Stimulated activated CD4-positive, alpha-beta T cell treated with anti-CD3 and anti-CD28 coated beads, Interleukin-1b, Interleukin-23, amount 100 ng/mL, for 4 hours (primary cell): ENCODE data around the gene NALF2.

Experiments
- DNase-seq, 2 donors: peaks; one replicate each; pipeline ENCODE4 v3.0.0-alpha.2; 2020; ENCODE audit warnings: low read depth in 2 of 2

Gene NALF2

DNA sequence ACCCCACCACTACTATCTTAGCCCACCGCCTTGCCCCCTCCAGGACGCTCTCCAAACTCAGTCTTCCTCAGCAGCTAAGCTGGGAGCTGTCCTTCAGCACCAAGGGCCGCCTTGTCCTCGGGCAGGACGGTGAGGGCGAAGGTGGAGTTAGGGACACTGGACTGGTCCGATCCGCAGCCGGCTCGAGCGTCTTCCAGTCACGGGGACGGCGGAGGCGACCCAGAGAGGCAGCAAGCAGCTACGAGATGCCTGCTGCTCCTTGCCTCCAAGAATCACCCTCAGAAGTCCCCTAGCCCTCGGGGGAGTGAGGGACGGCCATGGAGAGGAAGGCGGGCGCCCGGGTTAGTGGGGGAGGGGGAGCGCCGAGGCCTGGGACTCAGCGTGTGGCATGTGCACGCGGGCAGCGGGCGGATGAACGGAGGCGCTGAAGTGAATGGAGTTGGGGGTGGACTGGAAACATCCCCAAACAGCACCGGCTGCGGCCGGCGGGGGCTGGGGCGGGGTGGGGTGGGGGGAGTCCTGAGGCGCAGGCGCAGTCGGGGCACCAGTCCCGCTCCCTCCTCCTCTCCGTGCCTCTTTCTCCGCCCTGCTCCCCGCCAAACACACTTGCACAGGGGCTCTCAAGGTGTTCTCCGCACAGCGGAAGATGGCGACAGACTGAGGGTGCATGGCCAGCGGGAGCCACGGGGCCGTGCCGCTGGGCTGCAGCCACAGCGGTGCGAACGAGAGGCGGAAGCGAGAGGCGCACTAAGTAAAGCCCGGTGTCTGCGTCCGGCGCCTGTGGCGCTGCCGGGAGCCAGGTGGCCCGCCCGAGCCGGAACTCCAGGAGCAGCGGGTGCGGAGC is at the start of gene NALF2:
Gene NALF2, plus strand, starts transcription at position 545 of the 844 bp plus-strand sequence. CDS start 957 bp downstream, outside the sequence.
- peak in 1 of 2 donors; percentile 32 for DNase-seq

DNA sequence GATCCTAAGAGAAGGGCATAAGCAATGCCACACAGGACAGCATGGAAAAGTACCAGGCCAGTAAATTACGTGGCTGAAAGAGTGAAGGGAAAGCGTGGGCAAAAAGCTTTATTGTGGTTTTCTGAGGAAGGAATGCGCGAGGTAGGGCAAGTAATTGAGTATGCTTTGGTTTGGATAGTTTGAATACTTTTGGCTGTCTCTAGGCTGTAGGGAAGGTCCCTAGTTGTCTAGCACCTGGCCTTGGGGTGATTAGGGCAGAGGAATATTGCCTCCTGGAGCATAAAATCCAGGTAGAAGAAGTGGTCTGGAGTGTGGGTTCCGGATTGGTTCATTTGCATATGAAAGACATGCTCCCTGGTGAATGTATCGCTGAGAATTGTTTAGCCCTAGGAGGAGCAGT is 46.4 kb upstream of the NALF2 start:
- no peak for DNase-seq

DNA sequence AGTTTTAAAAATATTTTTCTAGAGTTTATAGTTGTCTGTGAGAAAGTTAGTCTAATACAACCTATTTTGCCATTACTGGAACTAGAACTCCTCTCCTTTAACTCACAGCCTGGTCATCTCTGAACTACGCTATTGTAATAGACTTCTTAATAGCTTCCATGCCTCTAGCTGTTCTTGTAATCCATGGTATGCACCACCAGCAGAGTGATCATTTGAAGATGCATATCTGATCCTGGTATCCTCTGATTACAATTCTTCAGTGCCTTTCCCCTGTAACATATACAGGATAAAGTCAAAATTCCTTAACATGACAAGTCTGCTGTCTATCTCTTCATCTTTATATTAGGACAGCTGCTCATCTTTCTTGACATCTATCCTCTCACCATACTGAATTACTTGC is 37.6 kb upstream of the NALF2 start:
- no peak for DNase-seq

DNA sequence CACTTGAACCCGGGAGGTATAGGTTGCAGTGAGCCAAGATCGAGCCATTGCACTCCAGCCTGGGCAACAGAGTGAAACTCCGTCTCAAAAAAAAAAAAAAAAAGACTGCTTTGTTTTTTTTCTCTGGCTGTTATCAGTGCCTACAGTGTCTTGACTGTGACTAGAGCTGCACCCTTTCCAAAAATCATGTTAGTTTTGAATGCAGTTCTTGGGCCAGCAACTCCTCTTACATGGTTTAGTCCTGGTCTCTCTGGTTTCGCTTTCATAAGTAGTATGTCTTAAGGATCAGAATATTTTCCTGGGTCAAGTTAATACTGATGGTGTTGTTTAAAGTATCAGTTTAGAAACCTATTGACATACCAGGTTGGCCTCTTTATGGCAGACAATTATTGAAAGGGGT is 34.2 kb upstream of the NALF2 start:
- DNase-seq = no peak

DNA sequence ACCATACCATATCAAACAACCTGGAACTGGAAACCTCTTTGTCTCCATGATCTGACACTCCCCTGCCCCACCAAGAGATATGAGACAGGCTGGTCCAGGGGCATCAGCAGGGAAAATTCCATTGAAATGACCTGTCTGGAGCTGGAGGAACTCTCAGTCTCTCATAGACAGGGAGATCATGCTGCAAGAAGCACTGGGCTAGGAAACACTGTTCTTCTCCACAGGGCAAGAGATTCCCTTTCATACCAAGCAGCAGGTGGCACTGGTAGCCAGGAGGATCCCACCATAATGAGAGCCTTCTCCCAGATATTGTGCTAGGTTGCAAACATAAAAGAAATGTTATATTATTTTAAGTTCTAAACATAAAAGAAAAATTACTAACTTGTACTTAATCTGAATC is 14.5 kb upstream of the NALF2 start:
- no peak for DNase-seq

DNA sequence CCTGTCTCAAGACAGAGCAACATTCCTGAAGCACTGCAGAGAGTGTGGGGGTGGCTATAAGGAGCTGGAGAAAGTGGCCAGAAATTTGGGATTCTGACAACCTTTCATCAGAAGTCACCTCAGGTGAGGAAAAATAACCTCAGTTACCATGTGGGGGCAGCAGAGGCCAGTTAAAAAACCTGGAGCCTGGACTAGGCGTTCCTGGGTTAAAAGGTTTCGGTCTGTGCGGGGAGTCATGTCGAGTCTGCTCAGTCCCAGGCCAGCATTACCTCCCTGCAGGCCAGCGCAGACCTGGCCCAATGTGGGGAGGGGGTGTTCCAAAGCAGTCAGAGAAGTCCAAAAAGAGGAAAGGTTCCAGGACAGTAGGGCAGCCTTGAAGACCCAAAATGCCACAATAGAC is 10.9 kb upstream of the NALF2 start:
- peak in 1 of 2 donors; percentile 6 for DNase-seq

DNA sequence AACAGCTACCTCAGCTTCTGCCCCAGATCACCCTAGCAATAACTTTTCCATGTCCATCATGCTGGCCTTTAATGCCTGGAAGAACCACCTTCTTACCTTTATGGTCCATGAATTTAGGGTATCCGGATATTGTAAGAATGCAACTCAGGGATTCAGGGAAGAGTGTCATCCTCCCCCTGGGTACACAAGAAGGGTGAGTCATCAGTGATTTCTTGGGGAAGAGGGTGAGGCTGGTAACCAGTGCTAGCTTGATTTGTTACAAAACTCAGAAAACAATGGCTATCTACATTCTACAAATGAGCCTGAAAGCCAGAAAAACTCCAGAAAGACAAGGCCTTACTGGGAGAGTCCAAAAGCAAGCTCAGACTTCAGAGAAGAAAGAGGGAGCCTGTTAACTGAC is 10.4 kb upstream of the NALF2 start:
- no peak for DNase-seq

DNA sequence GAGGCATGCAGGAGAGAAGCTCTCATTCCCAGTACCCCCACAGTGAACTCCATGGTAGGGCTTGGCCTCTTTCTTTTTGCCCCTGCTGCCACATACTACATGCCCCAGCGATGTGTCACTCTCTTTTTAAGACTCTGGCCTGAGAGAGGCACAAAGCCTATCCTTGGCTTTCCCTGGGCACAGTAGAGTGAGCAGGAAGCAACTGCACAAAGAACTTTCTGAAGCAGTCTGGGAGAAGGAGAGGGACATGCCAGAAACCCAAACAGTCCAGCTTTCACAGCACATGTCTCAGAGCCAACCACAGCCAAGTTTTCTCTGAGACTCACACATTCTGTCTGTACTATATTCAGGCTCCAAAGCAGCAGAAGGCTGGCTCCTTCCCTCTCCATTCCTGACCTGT is 7.9 kb upstream of the NALF2 start:
- no peak for DNase-seq

DNA sequence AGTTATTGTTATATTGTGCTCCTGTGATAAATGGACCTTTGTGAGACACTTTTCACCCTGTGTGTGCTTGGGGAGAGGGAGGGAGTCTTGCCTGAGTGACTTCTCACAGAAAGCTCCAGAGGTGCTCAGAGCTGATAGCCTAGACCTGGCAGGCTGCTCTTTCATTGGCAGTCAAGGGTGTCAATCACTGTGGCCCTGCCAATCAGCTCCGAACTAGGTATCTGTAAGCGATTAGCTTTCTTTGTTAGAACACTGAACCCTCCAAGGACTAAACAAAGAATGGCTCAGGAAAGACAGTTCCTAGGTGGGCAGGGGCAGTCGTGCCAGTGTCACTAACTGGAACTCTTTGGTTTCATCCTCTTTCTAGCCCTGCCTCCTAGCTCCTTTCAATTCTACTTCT is 2.7 kb upstream of the NALF2 start:
- DNase-seq = no peak

DNA sequence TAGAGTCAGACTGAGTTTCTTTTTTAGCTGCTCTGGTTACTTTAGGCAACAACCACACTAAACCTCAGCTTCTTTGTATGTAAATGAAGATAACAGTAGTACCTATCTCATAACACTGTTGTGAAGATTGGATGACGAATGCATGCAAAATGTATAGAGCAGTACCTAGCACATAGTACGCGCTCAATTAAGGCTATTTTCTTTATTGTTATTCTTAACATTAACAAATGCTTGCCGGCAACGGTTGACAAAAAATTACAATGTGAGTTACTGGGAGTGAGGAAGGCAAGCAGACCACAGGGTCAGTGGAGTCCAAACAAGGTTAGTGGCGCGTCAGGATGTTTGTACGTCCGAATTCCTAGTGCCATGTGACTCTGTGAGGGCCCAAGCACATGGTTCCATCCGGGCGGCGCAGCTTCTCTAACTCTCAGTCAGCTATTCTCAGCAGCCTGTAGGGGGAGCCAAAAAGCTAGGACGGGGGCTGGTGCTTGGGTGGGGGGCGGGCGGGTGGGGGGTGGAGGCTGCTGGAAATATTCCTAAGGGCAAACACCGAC is 821 bp upstream of the NALF2 start:
- DNase-seq = no peak

DNA sequence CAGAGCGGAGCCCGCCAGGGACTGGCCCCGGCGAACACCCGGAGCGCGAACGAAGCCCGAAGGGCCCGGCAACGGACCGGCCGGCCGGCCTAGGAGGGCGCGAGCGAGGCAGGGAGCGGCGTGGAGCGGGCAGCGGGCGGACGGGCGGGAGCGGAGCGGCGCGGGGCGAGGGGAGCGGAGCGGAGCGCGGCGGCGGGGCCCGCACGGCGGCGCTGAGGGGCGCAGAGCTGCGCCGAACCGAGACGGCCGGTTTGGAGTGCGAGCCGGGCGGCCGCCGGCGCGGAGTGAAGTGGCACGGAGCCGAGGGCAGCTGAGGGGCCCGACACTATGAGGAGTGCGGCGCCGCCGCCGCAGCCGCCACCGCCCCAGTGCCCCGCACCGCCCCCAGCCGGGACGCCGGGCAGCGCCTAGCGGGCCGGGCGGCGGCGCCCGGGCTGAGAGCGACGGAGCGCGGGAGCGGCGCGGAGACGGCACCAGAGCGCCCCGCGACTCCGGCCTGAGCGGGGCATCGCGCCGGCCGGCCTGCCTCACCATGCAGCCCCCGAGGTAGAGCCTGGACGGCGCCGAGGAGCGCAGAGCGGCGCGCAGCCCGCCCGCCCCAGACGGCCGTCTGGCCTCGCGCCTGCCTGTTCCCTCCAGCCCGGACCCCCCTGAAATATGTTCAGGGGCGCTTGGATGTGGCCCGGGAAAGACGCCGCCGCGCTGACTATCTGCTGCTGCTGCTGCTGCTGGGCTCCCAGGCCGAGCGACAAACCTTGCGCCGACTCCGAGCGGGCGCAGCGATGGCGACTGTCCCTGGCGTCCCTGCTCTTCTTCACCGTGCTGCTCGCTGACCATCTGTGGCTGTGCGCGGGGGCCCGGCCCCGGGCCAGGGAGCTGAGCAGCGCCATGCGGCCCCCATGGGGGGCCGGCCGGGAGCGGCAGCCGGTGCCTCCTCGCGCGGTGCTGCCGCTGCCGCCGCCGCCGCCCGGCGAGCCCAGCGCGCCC is 793 bp downstream of the NALF2 start:
- DNase-seq = no peak

DNA sequence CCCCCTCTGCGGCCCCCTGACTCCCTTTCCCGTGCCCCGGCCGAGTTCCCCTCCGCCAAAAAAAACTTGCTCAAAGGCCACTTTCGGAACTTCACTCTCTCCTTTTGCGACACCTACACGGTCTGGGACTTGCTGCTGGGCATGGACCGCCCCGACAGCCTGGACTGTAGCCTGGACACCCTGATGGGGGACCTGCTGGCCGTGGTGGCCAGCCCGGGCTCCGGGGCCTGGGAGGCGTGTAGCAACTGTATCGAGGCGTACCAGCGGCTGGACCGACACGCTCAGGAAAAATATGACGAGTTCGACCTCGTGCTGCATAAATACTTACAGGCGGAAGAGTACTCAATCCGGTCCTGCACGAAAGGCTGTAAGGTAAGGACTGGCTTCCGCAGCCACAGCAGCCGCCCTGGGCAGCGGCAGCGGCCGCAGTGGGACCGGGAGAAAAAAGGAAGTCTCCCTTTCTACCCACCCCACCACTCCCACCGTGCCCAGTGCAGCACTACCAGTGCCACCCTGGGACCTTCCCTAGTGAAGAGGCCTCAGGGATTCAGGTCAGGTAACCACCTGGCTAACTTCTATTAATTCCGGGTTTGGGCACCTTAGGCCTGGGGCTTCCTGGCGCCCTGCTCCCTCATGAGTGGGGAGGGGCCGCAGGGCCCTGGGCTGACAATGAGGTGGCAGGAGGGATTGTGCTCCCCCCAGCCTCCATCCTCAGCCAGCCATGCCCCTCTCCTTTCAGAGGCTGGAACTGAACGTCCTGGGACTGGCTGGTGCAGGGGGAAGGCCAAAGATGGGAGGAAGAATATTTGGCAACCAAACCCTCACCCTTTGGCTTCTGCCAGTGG is 1.9 kb downstream of the NALF2 start:
- DNase-seq = no peak

DNA sequence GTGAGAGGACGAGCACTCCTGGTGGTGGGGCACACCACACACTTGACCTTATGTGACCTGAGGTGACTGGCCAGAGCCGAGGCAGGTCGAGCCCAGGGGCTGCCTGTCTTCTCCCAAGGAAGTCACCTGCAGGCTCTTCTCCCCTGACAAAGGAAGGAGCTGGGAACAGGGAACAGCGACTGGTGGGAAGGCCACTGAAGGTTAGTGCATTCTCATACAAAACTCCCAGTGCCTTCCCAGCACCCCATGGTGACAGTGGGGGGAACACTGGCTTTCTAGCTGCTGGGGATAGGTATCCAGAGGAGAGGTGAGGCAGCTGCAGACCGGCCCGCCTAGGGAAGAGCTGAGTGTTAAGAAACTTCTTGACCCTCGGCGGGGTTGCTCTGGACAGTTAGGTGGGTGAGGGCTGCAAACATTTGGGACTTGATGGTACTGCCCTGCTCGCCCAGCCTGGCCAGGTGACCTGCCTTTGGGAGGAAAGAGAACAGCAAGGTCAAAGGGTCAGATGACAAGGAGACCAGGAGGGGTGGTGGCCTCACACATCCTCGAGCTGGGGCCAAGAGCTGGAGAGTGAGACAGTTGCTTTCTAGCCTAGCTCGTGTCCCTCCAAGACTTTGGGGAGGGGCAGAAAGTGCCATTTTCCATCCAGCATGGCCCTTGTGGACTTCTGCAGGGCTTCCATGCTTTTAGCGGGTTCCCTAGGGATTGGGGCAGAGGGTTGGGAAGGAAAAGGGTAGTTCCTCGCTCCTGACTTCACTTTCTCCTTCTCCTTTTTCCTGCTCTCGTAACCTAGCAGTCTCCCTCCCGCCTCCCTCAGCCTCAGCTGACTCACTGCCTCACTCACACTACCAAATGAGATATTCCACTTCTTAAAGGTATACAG is 2.7 kb downstream of the NALF2 start:
- no peak for DNase-seq

DNA sequence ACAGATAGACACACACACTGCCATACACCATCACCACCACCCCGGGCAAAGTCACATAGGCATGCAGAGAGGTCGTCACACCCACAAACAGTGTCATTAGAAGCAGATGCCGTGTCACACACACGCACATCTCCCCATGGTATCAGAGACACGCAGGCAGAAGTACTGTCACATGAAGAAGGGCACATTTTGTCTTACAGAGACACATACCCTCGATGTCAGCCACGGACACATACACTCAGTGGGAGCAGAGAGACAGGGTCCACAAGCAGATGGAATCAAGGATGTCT is 3.3 kb downstream of the NALF2 start:
- DNase-seq = no peak

DNA sequence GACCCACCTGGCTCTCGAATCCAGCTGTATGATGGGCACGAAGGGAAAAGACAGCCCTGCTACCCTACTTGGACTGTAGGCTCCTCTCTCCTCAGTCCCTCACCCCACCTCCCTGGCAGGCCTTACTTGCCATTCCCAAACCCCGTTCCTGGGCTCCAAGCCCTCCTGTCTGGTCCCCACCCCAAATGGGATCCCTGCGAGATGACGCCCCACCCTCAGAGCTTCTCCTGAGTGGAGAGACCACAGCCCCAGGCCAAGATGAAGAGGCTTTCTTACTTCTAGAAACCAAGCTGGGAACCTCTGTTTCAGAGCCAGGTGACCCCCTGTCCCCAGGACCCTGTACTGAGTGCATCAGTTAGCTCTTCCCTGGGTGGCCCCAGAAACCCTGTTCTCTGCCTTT is 4.5 kb downstream of the NALF2 start:
- no peak for DNase-seq

DNA sequence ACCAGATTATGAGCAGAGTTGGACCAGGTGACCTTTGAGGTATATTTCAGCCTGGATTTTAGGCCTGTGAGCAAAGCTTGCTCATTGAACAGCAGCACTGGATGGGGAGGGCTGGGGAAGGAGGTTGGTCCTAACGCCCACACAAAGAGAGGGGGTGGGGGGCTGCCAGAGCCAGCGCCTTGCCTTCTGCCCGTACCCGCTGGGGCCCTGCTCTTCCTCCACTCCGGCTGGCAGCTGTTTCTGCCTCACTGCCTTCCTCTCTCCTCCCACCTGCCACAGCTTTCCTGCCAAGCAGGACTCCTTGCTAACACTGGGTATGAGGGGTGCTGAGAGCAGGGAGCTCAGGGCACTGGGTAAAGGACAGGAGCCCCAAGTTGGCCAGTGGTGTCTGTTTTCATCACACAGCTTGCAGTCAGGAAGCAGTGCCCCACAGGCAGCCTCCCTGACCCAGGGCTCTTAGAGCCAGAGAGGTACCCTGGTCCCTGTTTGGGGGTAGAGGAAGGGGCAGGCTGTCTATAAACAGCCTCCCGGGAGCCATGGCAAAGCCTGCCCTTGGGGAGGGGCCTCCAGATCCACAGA is 6.1 kb downstream of the NALF2 start:
- DNase-seq = no peak

DNA sequence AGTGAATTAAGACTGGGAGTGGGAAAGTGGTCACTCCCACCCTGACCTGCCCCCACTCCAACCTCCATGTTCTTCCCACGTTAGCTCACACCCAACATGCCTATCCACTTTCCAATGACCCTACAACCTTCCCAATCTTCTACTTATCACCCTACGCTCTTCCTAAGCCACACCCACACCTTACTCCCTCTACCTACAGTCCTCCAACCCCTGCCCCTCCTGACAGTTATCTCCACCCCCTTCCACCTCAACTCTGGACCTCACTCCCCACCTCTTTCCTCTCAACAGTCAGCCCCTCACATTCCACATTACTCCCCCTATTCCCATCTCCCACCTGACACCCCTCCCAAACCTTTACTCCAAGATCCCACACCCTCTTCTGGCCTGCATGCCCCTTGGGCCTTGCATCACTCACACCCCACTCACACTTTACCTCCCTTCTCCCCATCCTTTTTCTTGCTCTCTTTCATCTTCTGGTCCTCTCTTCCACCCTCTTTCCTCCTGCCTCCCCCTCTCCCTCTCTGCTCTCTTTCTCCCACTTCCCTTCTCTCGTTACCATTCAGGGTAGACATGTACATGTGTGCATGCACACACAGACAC is 6.9 kb downstream of the NALF2 start:
- DNase-seq = no peak

DNA sequence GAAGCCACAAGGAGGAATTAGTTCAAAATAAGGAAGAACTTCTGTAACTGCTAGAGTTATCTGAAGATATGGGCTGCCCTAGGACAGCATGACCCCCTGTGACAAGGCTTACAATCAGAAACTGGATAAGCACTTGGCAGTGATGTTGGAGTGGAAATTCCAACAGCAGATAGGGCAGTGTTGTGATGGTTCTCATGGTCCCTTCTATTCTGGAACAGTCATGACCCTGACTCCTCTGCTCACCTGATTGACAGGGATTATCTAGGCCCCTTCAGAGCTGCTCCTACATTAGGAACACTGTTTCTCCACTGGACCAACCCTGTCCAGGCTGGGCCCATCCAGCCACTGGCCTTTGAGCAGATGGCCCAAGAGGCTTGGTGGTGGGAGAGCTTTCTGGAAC is 17.9 kb downstream of the NALF2 start:
- no peak for DNase-seq

DNA sequence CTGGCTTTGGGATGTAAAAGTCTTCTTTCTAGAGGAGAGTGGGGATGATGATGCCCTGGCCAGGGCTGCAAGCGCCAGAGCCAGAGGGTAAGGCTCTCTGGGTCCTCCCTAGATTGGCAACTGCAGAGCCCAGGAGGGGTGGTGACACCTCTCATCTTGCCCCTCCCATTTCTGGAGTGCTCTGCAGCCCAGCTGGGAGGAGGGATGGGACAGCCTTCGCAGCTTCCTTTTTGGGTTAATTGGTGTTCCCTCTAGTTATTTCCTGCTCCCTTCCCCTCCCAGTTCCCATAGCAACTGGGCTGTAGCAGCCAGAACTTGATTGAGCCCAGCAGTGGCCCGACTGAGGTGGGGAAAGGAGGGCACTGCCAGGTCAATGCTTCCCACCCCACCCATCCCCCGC is 19.2 kb downstream of the NALF2 start:
- DNase-seq = no peak

DNA sequence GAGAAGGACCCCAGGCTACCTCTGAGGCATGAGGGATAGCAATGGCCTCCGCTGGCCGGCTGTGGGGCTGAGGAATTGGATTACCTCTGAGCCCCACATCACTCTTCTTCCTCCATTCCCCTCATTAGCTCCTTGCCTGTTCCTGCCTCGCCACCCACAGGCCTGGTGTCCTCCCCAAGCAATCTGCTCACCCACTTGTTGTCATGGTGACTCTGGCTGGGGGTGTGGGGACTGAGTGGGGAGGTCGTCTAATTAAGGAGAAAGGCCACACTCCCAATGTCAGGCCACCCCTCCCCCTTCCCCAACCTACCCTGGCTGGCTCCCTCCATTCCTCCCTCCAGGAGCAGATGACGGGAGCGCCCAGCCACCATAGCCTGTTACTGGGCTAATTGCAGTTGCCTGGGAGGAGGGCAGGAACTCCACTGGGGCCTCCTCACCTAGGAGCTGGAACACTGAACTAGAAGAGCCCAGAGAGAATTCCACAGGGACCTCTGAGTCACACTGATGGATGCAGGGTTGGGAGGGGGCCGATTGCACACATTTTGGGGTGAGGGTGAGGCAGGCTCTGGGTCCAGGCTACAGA is 20.7 kb downstream of the NALF2 start:
- no peak for DNase-seq
